ENCODE results near the gene RPP14. TPM values are rescaled to one million over a fixed set of nuclear protein-coding genes. Genes with fewer than 3 reads are reported as not detected.
"Not testable (repeated sequence)": the region's sequence is repeated elsewhere in the genome, so short reads cannot be mapped to it uniquely, and the experiment has no call there.

RPP14 gene
- polyA plus RNA-seq, 1 donor: 21.5 TPM

- H3K9me3 ChIP-seq (ENCODE audit: control insufficient read depth, low read depth, low read length); H3K27ac ChIP-seq (ENCODE audit: low read length); H3K27me3 ChIP-seq (ENCODE audit: control insufficient read depth, insufficient read depth, low read length); DNase-seq; H3K4me3 ChIP-seq (ENCODE audit: low read length); H3K4me1 ChIP-seq (ENCODE audit: control insufficient read depth, insufficient read depth, low read length); H3K36me3 ChIP-seq (ENCODE audit: control insufficient read depth, insufficient read depth, low read length): not testable (repeated sequence)
- no CpG with 5 or more reads among the region's 12 CpGs for WGBS (ENCODE audit: insufficient coverage, low lambda C conversion rate)
These were observed 33.1 kb downstream of the RPP14 start for GRCh38 chr3:58339146-58339545.

GRCh38 chr3:58340594-58341244 lies 34.7 kb downstream of the RPP14 start:
- no peaks in the 10 kb centered on the region for H3K36me3 ChIP-seq (ENCODE audit: control insufficient read depth, insufficient read depth, low read length)
- H3K4me3 ChIP-seq (ENCODE audit: low read length): no peak overlapping the region
- H3K4me1 ChIP-seq (ENCODE audit: control insufficient read depth, insufficient read depth, low read length): no peaks in the 10 kb centered on the region
- no peak overlapping the region for H3K27ac ChIP-seq (ENCODE audit: low read length)
- WGBS (ENCODE audit: insufficient coverage, low lambda C conversion rate): no CpG with 5 or more reads among the region's 3 CpGs
- no peaks in the 10 kb centered on the region for H3K9me3 ChIP-seq (ENCODE audit: control insufficient read depth, low read depth, low read length)
- no peaks in the 10 kb centered on the region for H3K27me3 ChIP-seq (ENCODE audit: control insufficient read depth, insufficient read depth, low read length)
- no peak for DNase-seq

- H3K27me3 ChIP-seq (ENCODE audit: control insufficient read depth, insufficient read depth, low read length): no peaks in the 10 kb centered on the region
- H3K4me1 ChIP-seq (ENCODE audit: control insufficient read depth, insufficient read depth, low read length): no peaks in the 10 kb centered on the region
- no peak overlapping the region for H3K27ac ChIP-seq (ENCODE audit: low read length)
- H3K36me3 ChIP-seq (ENCODE audit: control insufficient read depth, insufficient read depth, low read length): no peaks in the 10 kb centered on the region
- no peak overlapping the region for H3K4me3 ChIP-seq (ENCODE audit: low read length)
- H3K9me3 ChIP-seq (ENCODE audit: control insufficient read depth, low read depth, low read length): no peaks in the 10 kb centered on the region
- WGBS (ENCODE audit: insufficient coverage, low lambda C conversion rate): no CpG with 5 or more reads among the region's 3 CpGs
- no peak for DNase-seq
These were observed 35.3 kb downstream of the RPP14 start for GRCh38 chr3:58341376-58341775.

- peak in 1 of 2 donors; percentile 49 for DNase-seq
- Histone ChIP-seq H3K27ac (ENCODE audit: low read length) (no peak overlapping the region), H3K27me3 (ENCODE audit: control insufficient read depth, insufficient read depth, low read length) (no peaks in the 10 kb centered on the region), H3K4me3 (ENCODE audit: low read length) (no peak overlapping the region), H3K9me3 (ENCODE audit: control insufficient read depth, low read depth, low read length) (no peaks in the 10 kb centered on the region), H3K4me1 (ENCODE audit: control insufficient read depth, insufficient read depth, low read length) (no peaks in the 10 kb centered on the region), H3K36me3 (ENCODE audit: control insufficient read depth, insufficient read depth, low read length) (no peaks in the 10 kb centered on the region)
- no CpG with 5 or more reads among the region's 5 CpGs for WGBS (ENCODE audit: insufficient coverage, low lambda C conversion rate)
These were observed 36.6 kb downstream of the RPP14 start for GRCh38 chr3:58342676-58343075.

- no peak overlapping the region for H3K4me3 ChIP-seq (ENCODE audit: low read length)
- no peaks in the 10 kb centered on the region for H3K36me3 ChIP-seq (ENCODE audit: control insufficient read depth, insufficient read depth, low read length)
- no peak overlapping the region for H3K27ac ChIP-seq (ENCODE audit: low read length)
- H3K4me1 ChIP-seq (ENCODE audit: control insufficient read depth, insufficient read depth, low read length): no peaks in the 10 kb centered on the region
- H3K9me3 ChIP-seq (ENCODE audit: control insufficient read depth, low read depth, low read length): no peaks in the 10 kb centered on the region
- WGBS (ENCODE audit: insufficient coverage, low lambda C conversion rate): 100% methylated on average over 3 of the region's 4 CpGs
- no peaks in the 10 kb centered on the region for H3K27me3 ChIP-seq (ENCODE audit: control insufficient read depth, insufficient read depth, low read length)
- DNase-seq: no peak
These were observed 39.4 kb downstream of the RPP14 start for GRCh38 chr3:58345457-58345856.

GRCh38 chr3:58346368-58346767 lies 40.3 kb downstream of the RPP14 start:
- Histone ChIP-seq H3K36me3 (ENCODE audit: control insufficient read depth, insufficient read depth, low read length) (no peaks in the 10 kb centered on the region), H3K4me1 (ENCODE audit: control insufficient read depth, insufficient read depth, low read length) (no peaks in the 10 kb centered on the region), H3K27ac (ENCODE audit: low read length) (no peak overlapping the region), H3K9me3 (ENCODE audit: control insufficient read depth, low read depth, low read length) (no peaks in the 10 kb centered on the region), H3K4me3 (ENCODE audit: low read length) (no peak overlapping the region), H3K27me3 (ENCODE audit: control insufficient read depth, insufficient read depth, low read length) (no peaks in the 10 kb centered on the region)
- no peak for DNase-seq
- no CpG with 5 or more reads among the region's 2 CpGs for WGBS (ENCODE audit: insufficient coverage, low lambda C conversion rate)

- H3K27ac ChIP-seq (ENCODE audit: low read length): no peak overlapping the region
- WGBS (ENCODE audit: insufficient coverage, low lambda C conversion rate): no CpG with 5 or more reads among the region's 7 CpGs
- no peaks in the 10 kb centered on the region for H3K36me3 ChIP-seq (ENCODE audit: control insufficient read depth, insufficient read depth, low read length)
- no peak for DNase-seq
- H3K4me1 ChIP-seq (ENCODE audit: control insufficient read depth, insufficient read depth, low read length): no peaks in the 10 kb centered on the region
- H3K27me3 ChIP-seq (ENCODE audit: control insufficient read depth, insufficient read depth, low read length): no peaks in the 10 kb centered on the region
- H3K9me3 ChIP-seq (ENCODE audit: control insufficient read depth, low read depth, low read length): no peaks in the 10 kb centered on the region
- no peak overlapping the region for H3K4me3 ChIP-seq (ENCODE audit: low read length)
These were observed 41.9 kb downstream of the RPP14 start for GRCh38 chr3:58347984-58348383.

GRCh38 chr3:58349792-58350626 lies 44.0 kb downstream of the RPP14 start:
- DNase-seq: peak in 1 of 2 donors; percentile 12
- 0% methylated on average over 1 of the region's 7 CpGs for WGBS (ENCODE audit: insufficient coverage, low lambda C conversion rate)
- Histone ChIP-seq H3K36me3 (ENCODE audit: control insufficient read depth, insufficient read depth, low read length) (no peaks in the 10 kb centered on the region), H3K27me3 (ENCODE audit: control insufficient read depth, insufficient read depth, low read length) (no peaks in the 10 kb centered on the region), H3K4me1 (ENCODE audit: control insufficient read depth, insufficient read depth, low read length) (no peaks in the 10 kb centered on the region), H3K4me3 (ENCODE audit: low read length) (no peak overlapping the region), H3K27ac (ENCODE audit: low read length) (no peak overlapping the region), H3K9me3 (ENCODE audit: control insufficient read depth, low read depth, low read length) (no peaks in the 10 kb centered on the region)

- Histone ChIP-seq H3K4me3 (ENCODE audit: low read length) (no peak overlapping the region), H3K9me3 (ENCODE audit: control insufficient read depth, low read depth, low read length) (no peaks in the 10 kb centered on the region), H3K27ac (ENCODE audit: low read length) (no peak overlapping the region), H3K4me1 (ENCODE audit: control insufficient read depth, insufficient read depth, low read length) (no peaks in the 10 kb centered on the region), H3K36me3 (ENCODE audit: control insufficient read depth, insufficient read depth, low read length) (no peaks in the 10 kb centered on the region), H3K27me3 (ENCODE audit: control insufficient read depth, insufficient read depth, low read length) (no peaks in the 10 kb centered on the region)
- no CpG with 5 or more reads among the region's 2 CpGs for WGBS (ENCODE audit: insufficient coverage, low lambda C conversion rate)
- no peak for DNase-seq
These were observed 44.6 kb downstream of the RPP14 start for GRCh38 chr3:58350627-58351013.

- Histone ChIP-seq H3K36me3 (ENCODE audit: control insufficient read depth, insufficient read depth, low read length) (no peaks in the 10 kb centered on the region), H3K4me1 (ENCODE audit: control insufficient read depth, insufficient read depth, low read length) (peaks cover 3% of the 10 kb centered on the region), H3K27ac (ENCODE audit: low read length) (no peak overlapping the region), H3K27me3 (ENCODE audit: control insufficient read depth, insufficient read depth, low read length) (no peaks in the 10 kb centered on the region), H3K4me3 (ENCODE audit: low read length) (no peak overlapping the region), H3K9me3 (ENCODE audit: control insufficient read depth, low read depth, low read length) (no peaks in the 10 kb centered on the region)
- DNase-seq: no peak
- no CpG with 5 or more reads among the region's 3 CpGs for WGBS (ENCODE audit: insufficient coverage, low lambda C conversion rate)
These were observed 45.9 kb downstream of the RPP14 start for GRCh38 chr3:58351920-58352319.

Measured in large intestine (tissue), 3 donors.